ENCODE data around the gene STXBP1.
"Not testable (repeated sequence)": the region's sequence is repeated elsewhere in the genome, so short reads cannot be mapped to it uniquely, and the experiment has no call there.

Gene STXBP1

GRCh38 chr9:127621339-127621970 lies 9.4 kb downstream of the STXBP1 start:
- DNase-seq, result not testable (repeated sequence)

- no peak for DNase-seq
These were observed 14.8 kb downstream of the STXBP1 start for GRCh38 chr9:127626752-127627493.

- DNase-seq, result no peak
These were observed 15.4 kb downstream of the STXBP1 start for GRCh38 chr9:127627494-127627855.

- no peak for DNase-seq
These were observed 16.8 kb downstream of the STXBP1 start for GRCh38 chr9:127628758-127629467.

GRCh38 chr9:127629468-127630081 lies 17.5 kb downstream of the STXBP1 start:
- DNase-seq, result peak; percentile 7

- DNase-seq, result no peak
These were observed 21.3 kb downstream of the STXBP1 start for GRCh38 chr9:127633216-127633862.

GRCh38 chr9:127634021-127634420 lies 21.9 kb downstream of the STXBP1 start:
- no peak for DNase-seq

GRCh38 chr9:127634698-127635097 lies 22.6 kb downstream of the STXBP1 start:
- no peak for DNase-seq

- DNase-seq, result no peak
These were observed 23.2 kb downstream of the STXBP1 start for GRCh38 chr9:127635201-127635735.

- DNase-seq, result no peak
These were observed 25.3 kb downstream of the STXBP1 start for GRCh38 chr9:127637322-127637847.

GRCh38 chr9:127640908-127641545 lies 28.9 kb downstream of the STXBP1 start:
- DNase-seq, result no peak

GRCh38 chr9:127642082-127642740 lies 30.1 kb downstream of the STXBP1 start:
- DNase-seq, result no peak

- no peak for DNase-seq
These were observed 32.2 kb downstream of the STXBP1 start for GRCh38 chr9:127644146-127644827.

- no peak for DNase-seq
These were observed 32.9 kb downstream of the STXBP1 start for GRCh38 chr9:127644943-127645342.

GRCh38 chr9:127647451-127647850 lies 35.4 kb downstream of the STXBP1 start:
- no peak for DNase-seq

GRCh38 chr9:127650518-127650917 lies 38.4 kb downstream of the STXBP1 start:
- no peak for DNase-seq

- DNase-seq, result no peak
These were observed 39.9 kb downstream of the STXBP1 start for GRCh38 chr9:127651697-127652610.

GRCh38 chr9:127652733-127653132 lies 40.7 kb downstream of the STXBP1 start:
- no peak for DNase-seq

- DNase-seq, result no peak
These were observed 42.5 kb downstream of the STXBP1 start for GRCh38 chr9:127654619-127655018.

- DNase-seq, result no peak
These were observed 46.4 kb downstream of the STXBP1 start for GRCh38 chr9:127658428-127658827.
